Measurements from ENCODE around the gene KCNC1.

Gene KCNC1

DNA sequence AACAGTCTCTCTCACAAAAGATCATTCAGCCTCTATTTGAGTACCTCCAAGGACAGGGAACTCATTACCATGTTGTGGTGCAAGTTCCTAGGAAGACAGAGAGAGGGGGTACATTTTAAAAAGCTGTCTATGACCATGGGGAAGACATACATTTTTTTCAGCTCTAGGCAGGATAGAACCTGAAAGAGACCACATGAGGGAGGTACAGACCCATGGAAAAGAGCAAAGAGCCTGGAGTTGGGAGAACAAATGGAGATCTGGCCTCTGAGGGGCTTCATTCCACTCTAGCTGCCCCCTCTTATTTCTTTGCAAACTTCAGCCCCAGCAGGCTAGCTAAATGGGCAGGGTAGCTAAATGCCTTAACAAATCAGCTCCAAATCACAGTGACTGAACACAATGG is 36.3 kb downstream of the KCNC1 start:
- no peak overlapping the region for H3K4me2 ChIP-seq (ENCODE audit: low read length)
- H2AFZ ChIP-seq (ENCODE audit: low read depth, low read length): no peak overlapping the region
- no peak overlapping the region for H3K4me3 ChIP-seq (ENCODE audit: low read length)
- no peaks in the 10 kb centered on the region for H3K36me3 ChIP-seq (replicated peaks; ENCODE audit: low read depth, low read length)
- H4K20me1 ChIP-seq (ENCODE audit: insufficient read depth, low read length): no peaks in the 10 kb centered on the region
- no peak overlapping the region for H3K9ac ChIP-seq (ENCODE audit: low read length)
- H3K27ac ChIP-seq (ENCODE audit: low read length): no peak overlapping the region
- H3K79me2 ChIP-seq (ENCODE audit: low read length): no peaks in the 10 kb centered on the region
- TF ChIP-seq EZH2phosphoT487 (IDR thresholded peaks at IDR 0.05; ENCODE audit: low read depth): no peak
- TF ChIP-seq, protein P1, sequence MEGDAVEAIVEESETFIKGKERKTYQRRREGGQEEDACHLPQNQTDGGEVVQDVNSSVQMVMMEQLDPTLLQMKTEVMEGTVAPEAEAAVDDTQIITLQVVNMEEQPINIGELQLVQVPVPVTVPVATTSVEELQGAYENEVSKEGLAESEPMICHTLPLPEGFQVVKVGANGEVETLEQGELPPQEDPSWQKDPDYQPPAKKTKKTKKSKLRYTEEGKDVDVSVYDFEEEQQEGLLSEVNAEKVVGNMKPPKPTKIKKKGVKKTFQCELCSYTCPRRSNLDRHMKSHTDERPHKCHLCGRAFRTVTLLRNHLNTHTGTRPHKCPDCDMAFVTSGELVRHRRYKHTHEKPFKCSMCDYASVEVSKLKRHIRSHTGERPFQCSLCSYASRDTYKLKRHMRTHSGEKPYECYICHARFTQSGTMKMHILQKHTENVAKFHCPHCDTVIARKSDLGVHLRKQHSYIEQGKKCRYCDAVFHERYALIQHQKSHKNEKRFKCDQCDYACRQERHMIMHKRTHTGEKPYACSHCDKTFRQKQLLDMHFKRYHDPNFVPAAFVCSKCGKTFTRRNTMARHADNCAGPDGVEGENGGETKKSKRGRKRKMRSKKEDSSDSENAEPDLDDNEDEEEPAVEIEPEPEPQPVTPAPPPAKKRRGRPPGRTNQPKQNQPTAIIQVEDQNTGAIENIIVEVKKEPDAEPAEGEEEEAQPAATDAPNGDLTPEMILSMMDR (IDR thresholded peaks at IDR 0.05; ENCODE audit: low read depth, low read length): no peak
- H3K9me3 ChIP-seq (ENCODE audit: insufficient read depth, low read length): no peaks in the 10 kb centered on the region
- H3K4me1 ChIP-seq (ENCODE audit: low read length): peaks cover 5% of the 10 kb centered on the region; the same call in 1 of the 2 replicates
- H3K27me3 ChIP-seq (ENCODE audit: low read depth, low read length): no peaks in the 10 kb centered on the region

DNA sequence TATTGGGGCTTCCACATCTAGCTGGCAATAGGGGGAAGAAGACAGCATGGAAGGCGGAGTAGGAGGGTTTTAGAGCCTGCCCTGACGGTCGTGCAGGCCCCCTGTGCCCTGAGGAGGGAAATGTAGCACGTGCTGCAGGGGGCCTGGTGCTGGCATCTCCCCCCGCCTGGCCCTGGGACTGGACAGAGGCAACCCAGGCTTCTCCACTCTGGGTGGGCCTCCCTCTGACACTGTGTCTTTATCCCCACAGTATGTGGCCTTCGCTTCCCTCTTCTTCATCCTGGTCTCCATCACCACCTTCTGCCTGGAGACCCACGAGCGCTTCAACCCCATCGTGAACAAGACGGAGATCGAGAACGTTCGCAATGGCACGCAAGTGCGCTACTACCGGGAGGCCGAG is 36.8 kb downstream of the KCNC1 start:
- Histone ChIP-seq H2AFZ (ENCODE audit: low read depth, low read length) (no peak overlapping the region), H3K4me1 (ENCODE audit: low read length) (peaks cover 5% of the 10 kb centered on the region; the same call in 1 of the 2 replicates), H3K9ac (ENCODE audit: low read length) (no peak overlapping the region), H3K27me3 (ENCODE audit: low read depth, low read length) (no peaks in the 10 kb centered on the region), H3K36me3 (replicated peaks; ENCODE audit: low read depth, low read length) (no peaks in the 10 kb centered on the region), H4K20me1 (ENCODE audit: insufficient read depth, low read length) (no peaks in the 10 kb centered on the region), H3K9me3 (ENCODE audit: insufficient read depth, low read length) (no peaks in the 10 kb centered on the region), H3K4me3 (ENCODE audit: low read length) (no peak overlapping the region), H3K4me2 (ENCODE audit: low read length) (no peak overlapping the region), H3K27ac (ENCODE audit: low read length) (no peak overlapping the region), H3K79me2 (ENCODE audit: low read length) (no peaks in the 10 kb centered on the region)
- TF ChIP-seq, protein P1 (IDR thresholded peaks at IDR 0.05; ENCODE audit: low read depth, low read length): no peak
- no peak for TF ChIP-seq EZH2phosphoT487 (IDR thresholded peaks at IDR 0.05; ENCODE audit: low read depth)

DNA sequence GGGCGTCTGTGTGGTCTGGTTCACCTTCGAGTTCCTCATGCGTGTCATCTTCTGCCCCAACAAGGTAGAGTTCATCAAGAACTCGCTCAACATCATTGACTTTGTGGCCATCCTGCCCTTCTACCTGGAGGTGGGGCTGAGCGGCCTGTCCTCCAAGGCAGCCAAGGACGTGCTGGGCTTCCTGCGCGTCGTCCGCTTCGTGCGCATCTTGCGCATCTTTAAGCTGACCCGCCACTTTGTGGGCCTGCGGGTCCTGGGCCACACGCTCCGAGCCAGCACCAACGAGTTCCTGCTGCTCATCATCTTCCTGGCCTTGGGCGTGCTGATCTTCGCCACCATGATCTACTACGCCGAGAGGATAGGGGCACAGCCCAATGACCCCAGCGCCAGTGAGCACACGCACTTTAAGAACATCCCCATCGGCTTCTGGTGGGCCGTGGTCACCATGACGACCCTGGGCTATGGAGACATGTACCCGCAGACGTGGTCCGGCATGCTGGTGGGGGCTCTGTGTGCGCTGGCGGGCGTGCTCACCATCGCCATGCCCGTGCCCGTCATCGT is 37.3 kb downstream of the KCNC1 start:
- Histone ChIP-seq H3K27ac (ENCODE audit: low read length) (no peak overlapping the region), H3K9ac (ENCODE audit: low read length) (no peak overlapping the region), H3K4me1 (ENCODE audit: low read length) (peaks cover 5% of the 10 kb centered on the region; the same call in 1 of the 2 replicates), H3K4me2 (ENCODE audit: low read length) (no peak overlapping the region), H3K27me3 (ENCODE audit: low read depth, low read length) (no peaks in the 10 kb centered on the region), H4K20me1 (ENCODE audit: insufficient read depth, low read length) (no peaks in the 10 kb centered on the region), H3K36me3 (replicated peaks; ENCODE audit: low read depth, low read length) (no peaks in the 10 kb centered on the region), H2AFZ (ENCODE audit: low read depth, low read length) (no peak overlapping the region), H3K9me3 (ENCODE audit: insufficient read depth, low read length) (no peaks in the 10 kb centered on the region), H3K4me3 (ENCODE audit: low read length) (no peak overlapping the region), H3K79me2 (ENCODE audit: low read length) (no peaks in the 10 kb centered on the region)
- TF ChIP-seq EZH2phosphoT487 (IDR thresholded peaks at IDR 0.05; ENCODE audit: low read depth): no peak
- TF ChIP-seq, protein P1 (IDR thresholded peaks at IDR 0.05; ENCODE audit: low read depth, low read length): no peak

DNA sequence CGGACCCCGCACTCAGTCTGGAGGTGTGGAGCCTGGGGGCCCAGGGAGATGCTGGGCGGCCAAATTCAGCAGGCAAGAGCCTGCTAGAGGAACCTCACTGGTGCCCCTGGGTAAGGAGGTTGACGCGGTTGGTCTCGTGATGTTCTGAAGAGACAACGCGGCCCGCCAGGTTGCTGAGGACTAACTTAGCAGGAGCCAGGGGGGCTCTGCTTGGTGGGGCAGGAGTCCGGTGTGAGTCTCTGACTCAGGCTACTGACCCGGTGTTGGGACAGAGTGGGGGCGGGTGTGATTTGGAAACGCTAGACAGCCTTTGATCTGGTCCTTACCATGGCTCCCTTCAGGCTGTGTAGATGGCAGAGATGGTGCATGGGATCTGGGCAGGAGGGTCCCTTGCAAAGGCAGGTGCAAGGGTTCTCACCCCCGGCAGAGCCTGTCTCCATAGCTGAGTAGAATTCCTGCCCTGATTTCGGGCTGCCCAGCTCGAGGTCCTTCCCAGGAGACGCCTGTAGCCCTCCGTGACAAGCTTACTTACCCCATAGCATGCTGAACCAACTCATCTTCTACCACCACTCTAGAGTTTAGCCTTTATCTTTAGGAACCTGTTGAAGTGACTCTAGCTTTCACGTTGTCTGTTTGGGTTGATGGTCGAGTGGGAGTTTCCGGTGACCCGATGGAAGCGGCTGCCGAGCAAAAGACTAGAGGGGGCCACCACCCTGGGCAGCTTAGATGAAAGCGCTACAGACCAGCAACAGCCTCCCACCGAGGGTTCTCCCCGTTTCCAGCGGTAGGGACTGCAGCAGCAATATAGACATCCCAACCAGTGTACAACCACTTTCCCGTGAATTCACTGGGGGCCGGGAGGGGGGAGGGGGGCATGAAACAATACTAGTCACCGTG is 38.4 kb downstream of the KCNC1 start:
- H3K4me1 ChIP-seq (ENCODE audit: low read length): peaks cover 5% of the 10 kb centered on the region; the same call in 1 of the 2 replicates
- H3K4me2 ChIP-seq (ENCODE audit: low read length): no peak overlapping the region
- H3K27ac ChIP-seq (ENCODE audit: low read length): no peak overlapping the region
- no peak overlapping the region for H3K9ac ChIP-seq (ENCODE audit: low read length)
- no peaks in the 10 kb centered on the region for H3K79me2 ChIP-seq (ENCODE audit: low read length)
- H3K4me3 ChIP-seq (ENCODE audit: low read length): no peak overlapping the region
- no peaks in the 10 kb centered on the region for H3K36me3 ChIP-seq (replicated peaks; ENCODE audit: low read depth, low read length)
- TF ChIP-seq, protein P1 (IDR thresholded peaks at IDR 0.05; ENCODE audit: low read depth, low read length): no peak
- no peak for TF ChIP-seq EZH2phosphoT487 (IDR thresholded peaks at IDR 0.05; ENCODE audit: low read depth)
- no peaks in the 10 kb centered on the region for H3K9me3 ChIP-seq (ENCODE audit: insufficient read depth, low read length)
- no peaks in the 10 kb centered on the region for H4K20me1 ChIP-seq (ENCODE audit: insufficient read depth, low read length)
- H2AFZ ChIP-seq (ENCODE audit: low read depth, low read length): no peak overlapping the region
- no peaks in the 10 kb centered on the region for H3K27me3 ChIP-seq (ENCODE audit: low read depth, low read length)
